HCT116 (cell line): ENCODE data around the gene OR52E4. TPM values are rescaled to one million over a fixed set of nuclear protein-coding genes. Genes with fewer than 3 reads are reported as not detected.

ENCODE experiments used
- ATAC-seq: fragments of 200-7000 bp; cut with Tn5 transposase; 2 replicates; pipeline ENCODE4 v1.9.1; 2020; ENCODE audit warnings: mild to moderate bottlenecking, moderate library complexity
- BruUV-seq: library from RNA; stranded (reverse); fragments of 400-500 nt; replicated peaks from 2 replicates; lab custom pipeline; 2021; lab: Mats Ljungman, UMichigan
- CTCF ChIA-PET: fragments of 300-600 bp; sonication (Branson Sonifier 250); formaldehyde crosslinking; loops from one replicate; lab custom pipeline; 2021; ENCODE audit warnings: antibody characterized with exemption; lab: Charles Lee
- POLR2A ChIA-PET: fragments of 300-600, 350-600 bp; sonication (Branson Sonifier 250); formaldehyde crosslinking; loops from one replicate; lab custom pipeline; 2021; ENCODE audit warnings: antibody characterized with exemption; lab: Charles Lee
- RAD21 ChIA-PET, 2 experiments: fragments of 300-600 bp; sonication (Branson Sonifier 250); formaldehyde crosslinking; loops; one replicate each; lab custom pipeline; 2023; ENCODE audit warnings: low total read pairs in 2 of 2; ENCODE audit not compliant: uncharacterized antibody in 2 of 2, unreplicated experiment in 2 of 2, low non-redundant PET in 1 of 2; lab: Charles Lee
- DNase-seq: peaks from one replicate; pipeline ENCODE4 v3.0.0-alpha.2; 2010; ENCODE audit warnings: low read depth, low spot score
- H2AFZ ChIP-seq: fragments of 200-600 bp; shearing (Covaris generic), sonication (generic); 2 replicates; pipeline ENCODE4 v1.6.1; 2017; ENCODE audit warnings: low read depth, mixed run types, mixed read lengths, antibody characterized with exemption, low read length; ENCODE audit not compliant: poor library complexity, severe bottlenecking
- H3K27ac ChIP-seq: 2 replicates; pipeline ENCODE4 v1.5.1; 2012; ENCODE audit warnings: low read depth, low read length
- H3K27me3 ChIP-seq: fragments of 200-600 bp; sonication (generic); 2 replicates; pipeline ENCODE4 v1.6.1; 2016; ENCODE audit warnings: mixed run types, low read length, mixed read lengths; ENCODE audit not compliant: insufficient read depth
- H3K36me3 ChIP-seq, 2 experiments: fragments of 200-500 bp in 1 of 2; fragments of 200-600 bp in 1 of 2; sonication (Bioruptor generic) in 1 of 2; sonication (generic) in 1 of 2; 2 replicates each; pipeline versions ENCODE4 v1.5.1 to v1.6.1; 2014 to 2016; ENCODE audit warnings: low read length in 2 of 2, inconsistent platforms in 1 of 2, mixed read lengths in 1 of 2, mixed run types in 1 of 2; ENCODE audit not compliant: insufficient read depth in 2 of 2, control insufficient read depth in 1 of 2
- H3K4me1 ChIP-seq, 2 experiments: fragments of 200-600 bp in 1 of 2; sonication (generic) in 1 of 2; 2 replicates each; pipeline versions ENCODE4 v1.5.1 to v1.6.1; 2012 to 2017; ENCODE audit warnings: low read length in 2 of 2, inconsistent platforms in 1 of 2, mild to moderate bottlenecking in 1 of 2, mixed read lengths in 1 of 2, mixed run types in 1 of 2, moderate library complexity in 1 of 2; ENCODE audit not compliant: insufficient read depth in 2 of 2, control insufficient read depth in 1 of 2
- H3K4me2 ChIP-seq: fragments of 200-600 bp; sonication (generic); 2 replicates; pipeline ENCODE4 v1.6.1; 2017; ENCODE audit warnings: mixed run types, low read length, mixed read lengths
- H3K4me3 ChIP-seq, 2 experiments: fragments of 200-600 bp in 1 of 2; sonication (generic) in 1 of 2; replicated peaks in 1 of 2; 2 replicates each; pipeline ENCODE4 v1.5.1; 2011 to 2016; ENCODE audit warnings: low read length in 2 of 2, control low read depth in 1 of 2, low read depth in 1 of 2, mild to moderate bottlenecking in 1 of 2, mixed read lengths in 1 of 2, mixed run types in 1 of 2
- H3K79me2 ChIP-seq: fragments of 200-600 bp; sonication (generic); 2 replicates; pipeline ENCODE4 v1.6.1; 2017; ENCODE audit warnings: mild to moderate bottlenecking, mixed run types, low read length, moderate library complexity, mixed read lengths; ENCODE audit not compliant: insufficient read depth
- H3K9ac ChIP-seq: fragments of 200-600 bp; sonication (generic); 2 replicates; pipeline ENCODE4 v1.6.1; 2016; ENCODE audit warnings: low read length, mixed read lengths
- H3K9me2 ChIP-seq: fragments of 200-600 bp; sonication (generic), shearing (Covaris generic); 2 replicates; pipeline ENCODE4 v1.6.1; 2017; ENCODE audit warnings: mixed run types, mild to moderate bottlenecking, moderate library complexity; ENCODE audit not compliant: insufficient read depth
- H3K9me3 ChIP-seq, 2 experiments: fragments of 200-500 bp in 1 of 2; fragments of 200-600 bp in 1 of 2; sonication (Bioruptor generic) in 1 of 2; sonication (generic) in 1 of 2; 2 replicates each; pipeline ENCODE4 v1.6.1; 2014 to 2017; ENCODE audit warnings: low read length in 2 of 2, mixed read lengths in 2 of 2, inconsistent platforms in 1 of 2, low read depth in 1 of 2, mild to moderate bottlenecking in 1 of 2, mixed run types in 1 of 2, moderate library complexity in 1 of 2; ENCODE audit not compliant: control insufficient read depth in 1 of 2, insufficient read depth in 1 of 2
- H4K20me1 ChIP-seq: fragments of 200-600 bp; sonication (generic), shearing (Covaris generic); 2 replicates; pipeline ENCODE4 v1.6.1; 2017; ENCODE audit warnings: mixed run types, mild to moderate bottlenecking, moderate library complexity; ENCODE audit not compliant: insufficient read depth
- ATF3 ChIP-seq: IDR thresholded peaks from 2 replicates; pipeline ENCODE4 v1.6.1; 2012
- CBX3 ChIP-seq: IDR thresholded peaks from 2 replicates; pipeline ENCODE4 v1.6.1; 2012; ENCODE audit warnings: low read depth
- CEBPB ChIP-seq: IDR thresholded peaks from 2 replicates; pipeline ENCODE4 v1.6.1; 2012; ENCODE audit warnings: low read depth
- CTCF ChIP-seq, 3 experiments: fragments of 200-600 bp in 1 of 3; sonication (generic) in 1 of 3; IDR thresholded peaks in 2 of 3; conservative IDR thresholded peaks in 1 of 3; 2 replicates each; pipeline ENCODE4 v1.5.1; 2012 to 2017; ENCODE audit warnings: low read depth in 2 of 3, low read length in 2 of 3, antibody characterized with exemption in 1 of 3, borderline replicate concordance in 1 of 3, control low read depth in 1 of 3, mild to moderate bottlenecking in 1 of 3, mixed read lengths in 1 of 3, mixed run types in 1 of 3, moderate library complexity in 1 of 3; ENCODE audit not compliant: insufficient read depth in 1 of 3
- EGR1 ChIP-seq: IDR thresholded peaks from 2 replicates; pipeline ENCODE4 v1.6.1; 2012; ENCODE audit warnings: low read depth
- ELF1 ChIP-seq: IDR thresholded peaks from 2 replicates; pipeline ENCODE4 v1.6.1; 2012; ENCODE audit warnings: low read depth, borderline replicate concordance
- EZH2 ChIP-seq: fragments of 200-600 bp; sonication (generic); IDR thresholded peaks from 2 replicates; pipeline ENCODE4 v1.6.1; 2017; ENCODE audit warnings: antibody characterized with exemption, mixed run types
- FOSL1 ChIP-seq: IDR thresholded peaks from 2 replicates; pipeline ENCODE4 v1.6.1; 2012; ENCODE audit warnings: low read depth
- JUND ChIP-seq: IDR thresholded peaks from 2 replicates; pipeline ENCODE4 v1.6.1; 2012
- POLR2A ChIP-seq: IDR thresholded peaks from 2 replicates; pipeline ENCODE4 v1.7.0; 2011; ENCODE audit warnings: borderline replicate concordance; ENCODE audit not compliant: insufficient read depth, insufficient read length; ENCODE audit errors: extremely low read depth
- RAD21 ChIP-seq: IDR thresholded peaks from 2 replicates; pipeline ENCODE4 v1.6.1; 2012; ENCODE audit warnings: low read depth, mild to moderate bottlenecking
- SIN3A ChIP-seq: IDR thresholded peaks from 2 replicates; pipeline ENCODE4 v1.6.1; 2012; ENCODE audit warnings: low read depth
- SP1 ChIP-seq: IDR thresholded peaks from 2 replicates; pipeline ENCODE4 v1.6.1; 2012; ENCODE audit warnings: low read depth
- SRF ChIP-seq: IDR thresholded peaks from 2 replicates; pipeline ENCODE4 v1.6.1; 2012; ENCODE audit warnings: low read depth
- TCF7L2 ChIP-seq: IDR thresholded peaks from 2 replicates; pipeline ENCODE4 v1.7.0; 2011; ENCODE audit warnings: borderline replicate concordance, inconsistent platforms; ENCODE audit not compliant: insufficient read depth, insufficient read length; ENCODE audit errors: extremely low read depth
- YY1 ChIP-seq: IDR thresholded peaks from 2 replicates; pipeline ENCODE4 v1.6.1; 2011; ENCODE audit warnings: low read length, low read depth, moderate library complexity, mild to moderate bottlenecking; ENCODE audit not compliant: insufficient replicate concordance; ENCODE audit errors: extremely low read depth
- ZBTB33 ChIP-seq: IDR thresholded peaks from 2 replicates; pipeline ENCODE4 v1.6.1; 2011; ENCODE audit warnings: mild to moderate bottlenecking, low read length, moderate library complexity; ENCODE audit not compliant: insufficient replicate concordance; ENCODE audit errors: extremely low read depth
- ZFX ChIP-seq: fragments of 450-650 bp; IDR thresholded peaks from 2 replicates; pipeline ENCODE4 v1.6.1; 2017
- ZNF274 ChIP-seq: fragments of 200-500 bp; sonication (Bioruptor generic); IDR thresholded peaks from 2 replicates; pipeline ENCODE4 v1.6.1; 2014; ENCODE audit warnings: mild to moderate bottlenecking, low read depth, low read length, inconsistent platforms
- intact Hi-C: fragments of 100-400 bp; cut with micrococcal nuclease; formaldehyde crosslinking; loops from 2 replicates; pipeline ENCODE4 v1.10.0; 2022
- total RNA-seq: library from RNA; stranded (reverse); gene quantifications from one replicate; pipeline ENCODE4 v1.2.1, GENCODE V29; 2021; ENCODE audit not compliant: unreplicated experiment

The OR52E4 gene
- total RNA-seq, 1 experiment from 2014 or later, result not detected

- CTCF ChIA-PET, result no interaction called here
- no peak for ATAC-seq
- RAD21 ChIA-PET, result no interaction called here
Observed at GRCh38 chr11:5930614-5931013, 50.2 kb downstream of the OR52E4 start.

More at GRCh38 chr11:5930614-5931013, 50.2 kb downstream of the OR52E4 start:
- Histone ChIP-seq H3K27me3 (0 out of 2 replicates have a peak, but pooled peaks cover 4% of the 10 kb centered on the region), H2AFZ (no peak overlapping the region), H4K20me1 (no peaks in the 10 kb centered on the region), H3K4me2 (no peak overlapping the region), H3K9me3 (no peaks in the 10 kb centered on the region), H3K9ac (no peak overlapping the region), H3K36me3 (no peaks in the 10 kb centered on the region), H3K9me2 (no peaks in the 10 kb centered on the region), H3K27ac (no peak overlapping the region), H3K4me3 (no peak overlapping the region), H3K4me1 (no peaks in the 10 kb centered on the region), H3K79me2 (no peaks in the 10 kb centered on the region)
- no TSS peak for BruUV-seq
- no peak for DNase-seq
- no peak for TF ChIP-seq FOSL1
- no peak for TF ChIP-seq TCF7L2
- TF ChIP-seq CTCF (IDR thresholded peaks at IDR 0.05 in 2 of 3, conservative IDR thresholded peaks at IDR 0.05 in 1 of 3; ENCODE audit: borderline replicate concordance in 1 of 3, insufficient read depth in 1 of 3, low read depth in 2 of 3, low read length in 2 of 3), result no peak
- no peak for TF ChIP-seq RAD21
- TF ChIP-seq CBX3, result no peak
- no peak for TF ChIP-seq ZFX
- TF ChIP-seq EGR1, result no peak
- TF ChIP-seq JUND, result no peak
- TF ChIP-seq ZBTB33, result no peak
- no peak for TF ChIP-seq SRF
- TF ChIP-seq CEBPB, result no peak
- no peak for TF ChIP-seq ATF3
- no peak for TF ChIP-seq SIN3A
- TF ChIP-seq YY1, result no peak
- TF ChIP-seq ELF1, result no peak
- no peak for TF ChIP-seq POLR2A
- no peak for TF ChIP-seq ZNF274
- no peak for TF ChIP-seq EZH2
- TF ChIP-seq SP1, result no peak
- POLR2A ChIA-PET, result no interaction called here
- intact Hi-C loops, result no loop called here
